Muscle layer of colon (tissue), 2 donors: Measurements from ENCODE around the gene RANGRF.

ENCODE experiments used
- H3K27ac ChIP-seq: one replicate; pipeline ENCODE4 v1.7.0; 2013; ENCODE audit warnings: low read depth, mild to moderate bottlenecking, low read length, moderate library complexity
- H3K27me3 ChIP-seq, 2 donors: one replicate each; pipeline ENCODE4 v1.7.0; 2013; ENCODE audit warnings: low read length in 2 of 2, mild to moderate bottlenecking in 2 of 2; ENCODE audit not compliant: insufficient read depth in 2 of 2, control insufficient read depth in 1 of 2
- H3K36me3 ChIP-seq: one replicate; pipeline ENCODE4 v1.7.0; 2013; ENCODE audit warnings: mild to moderate bottlenecking, low read length; ENCODE audit not compliant: insufficient read depth
- H3K4me1 ChIP-seq: one replicate; pipeline ENCODE4 v1.7.0; 2013; ENCODE audit warnings: mild to moderate bottlenecking, low read length; ENCODE audit not compliant: insufficient read depth
- H3K4me3 ChIP-seq, 2 donors: one replicate each; pipeline ENCODE4 v1.7.0; 2013; ENCODE audit warnings: low read length in 2 of 2, low read depth in 1 of 2, mild to moderate bottlenecking in 1 of 2, moderate library complexity in 1 of 2
- H3K9ac ChIP-seq: one replicate; pipeline ENCODE4 v1.7.0; 2013; ENCODE audit warnings: low read length
- H3K9me3 ChIP-seq: one replicate; pipeline ENCODE4 v1.7.0; 2013; ENCODE audit warnings: mild to moderate bottlenecking, low read length
- donor health status: abdominal sarcoma.
- donor health status: Adenocarcinoma of cecum.

RANGRF gene

DNA sequence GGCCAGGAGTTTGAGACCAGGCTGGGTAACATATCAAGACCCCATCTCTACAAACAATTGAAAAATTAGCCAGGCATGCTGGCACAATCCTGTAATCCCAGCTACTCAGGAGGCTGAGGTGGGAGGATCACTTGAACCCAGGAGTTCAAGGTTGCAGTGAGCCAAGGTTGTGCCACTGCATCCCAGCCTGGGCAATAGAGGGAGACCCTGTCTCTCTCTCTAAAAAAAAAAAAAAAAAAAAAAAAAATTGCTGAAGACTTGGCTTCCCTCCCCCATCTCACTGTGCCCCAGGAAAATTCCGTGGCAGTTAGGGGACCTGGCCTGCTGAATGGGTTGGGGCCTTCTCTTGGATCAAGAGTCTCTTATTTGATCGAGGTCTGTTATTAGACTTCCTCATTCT lies 51.1 kb downstream of the RANGRF start, which contains the start of gene ODF4:
TSS of gene ODF4 (plus strand) at position 301 of the 400 bp plus-strand sequence. CDS start 212 bp downstream, outside the sequence.
- H3K4me1 ChIP-seq = no peaks in the 10 kb centered on the region
- no peak within 1 kb of the TSS for H3K27ac ChIP-seq
- H3K9ac ChIP-seq = no peak within 1 kb of the TSS
- no peaks in the 10 kb centered on the region for H3K9me3 ChIP-seq
- H3K27me3 ChIP-seq = no peaks in the 10 kb centered on the region
- H3K36me3 ChIP-seq = no peaks in the 10 kb centered on the region
- no peak within 1 kb of the TSS for H3K4me3 ChIP-seq
